Measurements from ENCODE around the gene STRN4. TPM values are rescaled to one million over a fixed set of nuclear protein-coding genes. Genes with fewer than 3 reads are reported as not detected.

Gene STRN4
- total RNA-seq, 1 donor from 2014 or later: 111 TPM

- Histone ChIP-seq H3K36me3 (ENCODE audit: control insufficient read depth, insufficient read depth, low read length) (peaks cover 6% of the 10 kb centered on the region), H3K27me3 (ENCODE audit: control insufficient read depth, insufficient read depth, low read length) (no peaks in the 10 kb centered on the region)
- TF ChIP-seq CTCF (IDR thresholded peaks at IDR 0.05; ENCODE audit: insufficient read depth, low read length, poor library complexity, severe bottlenecking): no peak
Observed at GRCh38 chr19:46720503-46721239, 25.6 kb downstream of the STRN4 start.

DNA sequence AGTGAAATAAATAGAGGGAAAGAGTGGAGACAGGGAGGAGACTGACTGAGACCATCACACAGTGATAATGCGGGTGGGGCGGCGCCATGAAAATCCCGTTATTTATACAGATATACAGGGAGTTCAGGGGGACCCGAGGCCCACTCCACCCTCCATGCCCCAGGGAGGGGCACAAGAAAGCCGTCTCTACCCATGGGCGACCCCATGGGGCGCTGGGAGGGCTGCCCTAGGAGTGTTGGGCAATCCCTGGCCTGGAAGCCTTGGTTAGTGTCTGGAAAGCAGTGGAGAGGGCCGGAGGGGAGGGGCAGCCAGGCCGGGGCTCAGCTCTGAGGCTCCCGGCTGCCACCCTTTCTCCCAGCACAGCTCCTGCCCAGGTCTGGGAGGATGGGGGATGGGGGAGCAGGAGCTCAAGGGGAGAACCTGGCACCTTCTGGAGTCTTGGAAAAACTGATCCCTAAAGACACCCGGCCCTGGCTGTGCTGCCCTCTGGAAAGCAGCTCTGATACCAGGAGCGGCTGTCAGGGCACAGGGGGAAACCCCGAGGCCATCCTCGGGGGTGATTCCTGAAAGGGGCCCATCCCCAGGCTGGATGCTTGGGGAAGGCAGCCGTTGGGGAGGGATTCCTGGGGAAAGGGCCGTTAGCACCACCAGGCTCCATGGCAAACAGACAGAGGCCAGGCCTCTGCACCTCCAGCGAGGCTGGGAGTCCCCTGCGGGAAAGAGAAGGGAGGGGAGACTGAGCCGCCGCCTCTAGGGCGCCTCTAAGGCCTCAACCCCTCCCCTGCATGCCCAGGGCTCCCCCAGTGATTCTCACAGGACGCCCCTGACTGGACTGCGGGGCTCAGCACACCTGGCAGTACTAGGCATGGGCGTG is 26.4 kb downstream of the STRN4 start:
- Histone ChIP-seq H3K4me3 (ENCODE audit: low read depth, low read length) (no peak overlapping the region), H3K36me3 (ENCODE audit: control insufficient read depth, insufficient read depth, low read length) (peaks cover 4% of the 10 kb centered on the region), H3K27me3 (ENCODE audit: control insufficient read depth, insufficient read depth, low read length) (no peaks in the 10 kb centered on the region)
- TF ChIP-seq CTCF (IDR thresholded peaks at IDR 0.05; ENCODE audit: insufficient read depth, low read length, poor library complexity, severe bottlenecking): no peak
- DNase-seq (ENCODE audit: low read depth): no peak

More at GRCh38 chr19:46720503-46721239, 25.6 kb downstream of the STRN4 start:
- DNase-seq (ENCODE audit: low read depth): no peak
- no peak overlapping the region for H3K4me3 ChIP-seq (ENCODE audit: low read depth, low read length)

DNA sequence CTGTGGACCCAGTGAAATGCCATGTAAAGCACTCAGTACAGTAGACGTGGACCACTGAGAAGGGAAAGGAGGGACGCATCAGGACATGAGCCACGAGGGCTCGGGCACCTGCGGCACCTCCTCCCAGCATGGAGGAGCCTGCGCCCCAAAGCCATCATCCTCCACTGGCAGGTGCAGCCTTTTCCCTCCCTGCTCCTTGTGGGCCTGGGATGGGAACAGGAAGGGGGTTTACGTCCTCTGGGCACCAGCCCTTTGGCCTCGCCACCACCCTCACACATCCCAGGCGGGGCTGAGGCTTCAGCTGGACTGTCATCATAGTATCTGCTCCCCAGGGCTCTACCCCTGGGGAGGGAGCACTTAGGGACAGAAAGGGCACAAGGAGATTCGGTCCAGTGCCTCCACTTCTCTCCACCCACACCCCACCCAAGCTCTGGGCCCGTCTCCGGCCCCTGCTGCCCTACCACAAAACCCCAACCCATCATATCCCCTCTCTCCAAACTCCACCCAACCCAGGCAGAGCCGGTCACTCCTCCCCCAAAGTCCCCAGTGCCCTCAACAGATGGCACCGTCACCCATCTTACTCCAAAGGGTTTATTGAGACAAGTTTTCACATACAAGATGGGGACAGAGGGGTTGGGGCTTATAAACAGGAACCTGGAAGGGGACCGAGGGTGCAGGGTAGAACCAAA is 27.2 kb downstream of the STRN4 start:
- Histone ChIP-seq H3K36me3 (ENCODE audit: control insufficient read depth, insufficient read depth, low read length) (peaks cover 4% of the 10 kb centered on the region), H3K4me3 (ENCODE audit: low read depth, low read length) (no peak overlapping the region), H3K27me3 (ENCODE audit: control insufficient read depth, insufficient read depth, low read length) (no peaks in the 10 kb centered on the region)
- no peak for TF ChIP-seq CTCF (IDR thresholded peaks at IDR 0.05; ENCODE audit: insufficient read depth, low read length, poor library complexity, severe bottlenecking)
- no peak for DNase-seq (ENCODE audit: low read depth)

DNA sequence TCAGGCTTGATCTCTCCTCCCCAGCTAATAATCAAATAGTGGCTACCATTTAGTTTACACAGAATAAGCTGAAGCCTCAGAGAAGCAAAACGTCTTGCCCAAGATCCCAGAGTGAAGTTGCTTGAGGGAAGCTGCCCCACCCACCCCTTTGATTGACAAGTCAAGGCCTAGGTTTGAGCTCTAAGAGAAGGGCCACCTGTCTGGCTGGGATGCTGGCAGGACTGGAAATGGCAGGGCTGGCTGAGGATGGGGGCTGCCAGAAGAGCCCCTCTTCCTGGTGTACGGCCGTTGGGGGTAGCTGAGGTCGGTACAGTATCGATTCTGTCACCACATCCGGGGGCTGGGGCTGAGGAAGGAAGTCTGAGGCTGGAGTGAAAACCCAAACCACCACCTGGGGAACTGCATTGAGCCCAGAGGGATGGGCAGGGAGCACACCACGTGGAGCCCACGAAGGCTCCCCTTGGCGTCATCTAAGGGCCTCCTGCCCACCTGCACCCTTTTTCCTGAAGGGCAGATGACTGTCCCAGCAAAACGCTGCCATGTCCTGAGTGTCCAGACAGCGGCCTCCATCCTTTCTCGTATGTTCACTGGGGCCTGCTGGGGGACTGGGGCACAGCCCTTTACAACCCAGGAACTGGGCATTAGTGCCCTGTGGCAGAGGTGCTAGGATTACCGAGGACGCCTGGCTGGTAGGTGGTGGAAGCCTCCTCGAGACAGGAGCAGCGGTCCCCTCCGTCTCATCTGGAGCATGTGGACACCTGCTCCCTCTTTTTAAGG is 27.9 kb downstream of the STRN4 start:
- Histone ChIP-seq H3K27me3 (ENCODE audit: control insufficient read depth, insufficient read depth, low read length) (no peaks in the 10 kb centered on the region), H3K4me3 (ENCODE audit: low read depth, low read length) (no peak overlapping the region), H3K36me3 (ENCODE audit: control insufficient read depth, insufficient read depth, low read length) (peaks cover 2% of the 10 kb centered on the region)
- no peak for TF ChIP-seq CTCF (IDR thresholded peaks at IDR 0.05; ENCODE audit: insufficient read depth, low read length, poor library complexity, severe bottlenecking)
- no peak for DNase-seq (ENCODE audit: low read depth)

- TF ChIP-seq CTCF (IDR thresholded peaks at IDR 0.05; ENCODE audit: insufficient read depth, low read length, poor library complexity, severe bottlenecking): no peak
- Histone ChIP-seq H3K27me3 (ENCODE audit: control insufficient read depth, insufficient read depth, low read length) (no peaks in the 10 kb centered on the region), H3K36me3 (ENCODE audit: control insufficient read depth, insufficient read depth, low read length) (peaks cover 2% of the 10 kb centered on the region), H3K4me3 (ENCODE audit: low read depth, low read length) (peak overlapping the region; percentile 71)
- DNase-seq (ENCODE audit: low read depth): no peak
Observed at GRCh38 chr19:46717716-46718143, 28.5 kb downstream of the STRN4 start.
